Measurements from ENCODE around the gene TESK2. TPM values are rescaled to one million over a fixed set of nuclear protein-coding genes. Genes with fewer than 3 reads are reported as not detected.

Gene TESK2
- total and polyA plus RNA-seq, 4 donors = 1.8 to 8.7 (median 3.6) TPM

GRCh38 chr1:45401524-45401923, 89.4 kb downstream of the TESK2 start:
- no peak overlapping the region for H3K27ac ChIP-seq (ENCODE audit: low read depth in 1 of 2, low read length in 1 of 2)
- H3K9ac ChIP-seq (ENCODE audit: insufficient read depth in 1 of 2, low read length in 2 of 2) = no peak overlapping the region
- H3K36me3 ChIP-seq (ENCODE audit: control insufficient read depth in 4 of 4, insufficient read depth in 4 of 4, low read length in 4 of 4) = no peaks in the 10 kb centered on the region
- H3K4me3 ChIP-seq = no peak overlapping the region
- no peak for ATAC-seq (ENCODE audit: insufficient read depth, low FRiP score)
- H3K9me3 ChIP-seq (ENCODE audit: control insufficient read depth in 4 of 4, insufficient read depth in 3 of 4, low read length in 3 of 4) = no peaks in the 10 kb centered on the region
- DNase-seq = no peak
- peaks cover 0 to 8% (median 0%) of the 10 kb centered on the region in 5 donors for H3K4me1 ChIP-seq (ENCODE audit: control insufficient read depth in 5 of 5, insufficient read depth in 5 of 5, low read length in 5 of 5)
- no peak for TF ChIP-seq CTCF (IDR thresholded peaks at IDR 0.05; ENCODE audit: control extremely low read depth, extremely low read depth)
- 81 to 88% methylated on average over 2 of the region's 2 CpGs for WGBS, 2 donors
- no peaks in the 10 kb centered on the region for H3K27me3 ChIP-seq (ENCODE audit: control insufficient read depth in 3 of 3, insufficient read depth in 3 of 3, low read length in 2 of 3)

DNA sequence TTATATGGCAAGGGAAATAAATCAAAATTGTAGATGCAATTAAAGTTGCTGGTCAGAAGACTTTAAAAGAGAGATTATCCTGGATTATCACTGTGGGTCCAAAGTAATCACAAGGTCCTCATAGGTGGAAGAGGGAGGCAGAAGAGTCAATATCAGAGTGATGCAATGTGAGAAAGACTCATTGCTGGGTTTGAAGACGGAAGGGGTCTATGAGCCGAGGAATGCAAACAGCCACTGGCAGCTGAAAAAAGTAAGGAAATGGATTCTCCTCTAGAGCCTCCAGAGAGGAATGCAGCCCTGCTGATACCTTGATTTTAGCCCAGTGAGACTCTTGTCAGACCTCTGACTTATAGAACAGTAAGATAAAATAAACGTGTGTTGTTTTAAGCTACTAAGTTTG, 90.9 kb downstream of the TESK2 start:
- no peaks in the 10 kb centered on the region for H3K36me3 ChIP-seq (ENCODE audit: control insufficient read depth in 4 of 4, insufficient read depth in 4 of 4, low read length in 4 of 4)
- ATAC-seq (ENCODE audit: insufficient read depth, low FRiP score) = no peak
- no peaks in the 10 kb centered on the region for H3K27me3 ChIP-seq (ENCODE audit: control insufficient read depth in 3 of 3, insufficient read depth in 3 of 3, low read length in 2 of 3)
- H3K9me3 ChIP-seq (ENCODE audit: control insufficient read depth in 4 of 4, insufficient read depth in 3 of 4, low read length in 3 of 4) = no peaks in the 10 kb centered on the region
- 83 to 87% methylated on average over 3 of the region's 3 CpGs for WGBS, 2 donors
- no peak overlapping the region for H3K4me3 ChIP-seq
- DNase-seq = no peak
- no peak for TF ChIP-seq CTCF (IDR thresholded peaks at IDR 0.05; ENCODE audit: control extremely low read depth, extremely low read depth)
- no peak overlapping the region for H3K9ac ChIP-seq (ENCODE audit: insufficient read depth in 1 of 2, low read length in 2 of 2)
- H3K27ac ChIP-seq (ENCODE audit: low read depth in 1 of 2, low read length in 1 of 2) = no peak overlapping the region
- H3K4me1 ChIP-seq (ENCODE audit: control insufficient read depth in 5 of 5, insufficient read depth in 5 of 5, low read length in 5 of 5) = peaks cover 0 to 8% (median 0%) of the 10 kb centered on the region in 5 donors

GRCh38 chr1:45397285-45397684, 93.7 kb downstream of the TESK2 start:
- H3K9ac ChIP-seq (ENCODE audit: insufficient read depth in 1 of 2, low read length in 2 of 2) = no peak overlapping the region
- H3K4me3 ChIP-seq = no peak overlapping the region
- TF ChIP-seq CTCF (IDR thresholded peaks at IDR 0.05; ENCODE audit: control extremely low read depth, extremely low read depth) = no peak
- no peak for ATAC-seq (ENCODE audit: insufficient read depth, low FRiP score)
- 98 to 99% methylated on average over 4 of the region's 4 CpGs for WGBS, 2 donors
- no peak for DNase-seq
- no peaks in the 10 kb centered on the region for H3K36me3 ChIP-seq (ENCODE audit: control insufficient read depth in 4 of 4, insufficient read depth in 4 of 4, low read length in 4 of 4)
- no peaks in the 10 kb centered on the region for H3K9me3 ChIP-seq (ENCODE audit: control insufficient read depth in 4 of 4, insufficient read depth in 3 of 4, low read length in 3 of 4)
- peaks cover 0 to 4% (median 0%) of the 10 kb centered on the region in 5 donors for H3K4me1 ChIP-seq (ENCODE audit: control insufficient read depth in 5 of 5, insufficient read depth in 5 of 5, low read length in 5 of 5)
- H3K27me3 ChIP-seq (ENCODE audit: control insufficient read depth in 3 of 3, insufficient read depth in 3 of 3, low read length in 2 of 3) = no peaks in the 10 kb centered on the region
- no peak overlapping the region for H3K27ac ChIP-seq (ENCODE audit: low read depth in 1 of 2, low read length in 1 of 2)

DNA sequence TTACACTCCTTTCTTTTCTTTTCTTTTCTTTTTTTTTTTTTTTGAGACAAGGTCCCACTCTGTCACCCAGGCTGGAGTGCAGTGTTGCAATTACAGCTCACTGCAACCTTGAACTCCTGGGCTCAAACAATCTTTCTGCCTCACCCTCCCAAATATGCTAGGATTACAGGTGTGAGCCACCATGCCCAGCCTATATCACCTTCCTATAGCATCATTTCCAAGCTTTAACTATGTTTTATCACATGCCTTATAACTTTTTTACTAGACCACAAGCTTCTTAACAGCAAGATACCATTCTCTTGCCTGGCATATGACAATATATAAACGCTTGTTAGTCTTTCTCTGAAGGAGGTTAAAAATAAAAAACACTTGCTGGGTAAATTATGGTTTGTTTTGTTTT, 95.4 kb downstream of the TESK2 start:
- 91 to 92% methylated on average over 1 of the region's 1 CpG for WGBS, 2 donors

More for the DNA sequence above, 95.4 kb downstream of the TESK2 start:
- Histone ChIP-seq H3K9ac (ENCODE audit: insufficient read depth in 1 of 2, low read length in 2 of 2) (no peak overlapping the region), H3K4me3 (no peak overlapping the region), H3K27me3 (ENCODE audit: control insufficient read depth in 3 of 3, insufficient read depth in 3 of 3, low read length in 2 of 3) (no peaks in the 10 kb centered on the region), H3K27ac (ENCODE audit: low read depth in 1 of 2, low read length in 1 of 2) (no peak overlapping the region), H3K4me1 (ENCODE audit: control insufficient read depth in 5 of 5, insufficient read depth in 5 of 5, low read length in 5 of 5) (peaks cover 0 to 4% (median 3%) of the 10 kb centered on the region in 5 donors), H3K36me3 (ENCODE audit: control insufficient read depth in 4 of 4, insufficient read depth in 4 of 4, low read length in 4 of 4) (no peaks in the 10 kb centered on the region), H3K9me3 (ENCODE audit: control insufficient read depth in 4 of 4, insufficient read depth in 3 of 4, low read length in 3 of 4) (no peaks in the 10 kb centered on the region)
- ATAC-seq (ENCODE audit: insufficient read depth, low FRiP score) (no peak), DNase-seq (no peak)
- TF ChIP-seq CTCF (IDR thresholded peaks at IDR 0.05; ENCODE audit: control extremely low read depth, extremely low read depth) = no peak

All from lung (tissue), 12 donors.